SK-N-MC (cell line): ENCODE measurements around the gene NEAT1.

ENCODE experiments used
- DNase-seq: peaks from one replicate; pipeline ENCODE4 v3.0.0-alpha.2; 2011; ENCODE audit warnings: low read depth, low spot score
- H3K27ac ChIP-seq: fragments of 200-600 bp; sonication (generic); 2 replicates; pipeline ENCODE4 v1.5.1; 2016; ENCODE audit warnings: mixed run types
- H3K36me3 ChIP-seq: fragments of 200-600 bp; sonication (generic); 2 replicates; pipeline ENCODE4 v1.6.1; 2017; ENCODE audit warnings: antibody characterized with exemption, low read length, mixed read lengths; ENCODE audit not compliant: insufficient read depth
- H3K4me3 ChIP-seq: fragments of 200-600 bp; sonication (generic); 2 replicates; pipeline ENCODE4 v1.5.1; 2016
- H3K9ac ChIP-seq: fragments of 200-600 bp; sonication (generic); 2 replicates; pipeline ENCODE4 v1.8.0; 2017; ENCODE audit warnings: mixed run types, mixed read lengths; ENCODE audit not compliant: insufficient read length
- H3K9me3 ChIP-seq: fragments of 200-600 bp; sonication (generic); 2 replicates; pipeline ENCODE4 v1.6.1; 2017; ENCODE audit warnings: low read depth, mild to moderate bottlenecking, antibody characterized with exemption, low read length, moderate library complexity, mixed read lengths
- EZH2 ChIP-seq: fragments of 200-600 bp; sonication (generic); IDR thresholded peaks from one replicate; pipeline ENCODE4 v1.6.1; 2017; ENCODE audit warnings: antibody characterized with exemption
- FOXP2 ChIP-seq: optimal IDR thresholded peaks from 2 replicates; pipeline ENCODE3; 2011; ENCODE audit warnings: mild to moderate bottlenecking, moderate library complexity; ENCODE audit not compliant: insufficient read depth; ENCODE audit errors: extremely low read length, control extremely low read depth
- POLR2AphosphoS5 ChIP-seq: IDR thresholded peaks from 2 replicates; pipeline ENCODE4 v1.6.1; 2012; ENCODE audit warnings: mild to moderate bottlenecking, low read depth, low read length, borderline replicate concordance

Gene NEAT1

GRCh38 chr11:65433657-65434056, 11.1 kb downstream of the NEAT1 start:
- no peak for DNase-seq
- Histone ChIP-seq H3K9me3 (no peaks in the 10 kb centered on the region; the same call in 1 of the 2 replicates), H3K9ac (no peak overlapping the region), H3K27ac (no peak overlapping the region), H3K36me3 (no peaks in the 10 kb centered on the region), H3K4me3 (no peak overlapping the region)
- TF ChIP-seq POLR2AphosphoS5: no peak
- TF ChIP-seq FOXP2: no peak
- no peak for TF ChIP-seq EZH2

DNA sequence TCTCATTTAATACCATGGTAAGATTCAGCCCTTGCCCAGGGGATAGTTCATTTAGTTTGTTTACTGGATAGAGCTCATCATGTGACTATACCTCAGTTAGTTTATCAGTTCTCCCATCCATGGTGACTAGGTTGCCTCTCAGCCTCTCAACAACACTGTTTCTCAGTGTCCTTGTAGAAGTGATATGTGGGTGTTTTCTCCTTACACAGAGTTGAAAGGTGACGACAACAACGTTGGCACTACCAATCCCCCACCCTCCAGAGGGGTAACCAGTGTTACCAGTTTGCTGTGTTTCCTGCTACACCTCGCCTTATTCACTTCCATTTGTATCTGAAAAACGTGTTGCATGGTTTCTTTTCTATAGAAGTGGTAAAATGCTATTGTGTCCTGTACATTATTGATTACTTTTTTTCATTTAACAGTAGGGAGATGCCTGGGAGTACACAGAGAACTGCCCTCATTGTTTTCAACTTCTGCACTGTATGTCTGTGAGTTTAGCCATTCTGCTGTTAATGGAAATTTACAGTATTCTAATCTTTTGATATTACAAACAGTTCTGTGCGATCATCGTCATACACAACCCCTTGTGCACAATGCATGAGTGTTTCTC, 11.6 kb downstream of the NEAT1 start:
- no peaks in the 10 kb centered on the region; the same call in 1 of the 2 replicates for H3K9me3 ChIP-seq
- no peaks in the 10 kb centered on the region for H3K36me3 ChIP-seq
- DNase-seq: no peak
- TF ChIP-seq EZH2 (no peak), POLR2AphosphoS5 (no peak), FOXP2 (no peak)
- no peak overlapping the region for H3K9ac ChIP-seq
- H3K4me3 ChIP-seq: no peak overlapping the region
- H3K27ac ChIP-seq: no peak overlapping the region

- Histone ChIP-seq H3K4me3 (no peak overlapping the region), H3K27ac (no peak overlapping the region), H3K9me3 (no peaks in the 10 kb centered on the region; the same call in 1 of the 2 replicates), H3K36me3 (no peaks in the 10 kb centered on the region), H3K9ac (no peak overlapping the region)
- no peak for DNase-seq
- no peak for TF ChIP-seq EZH2
- no peak for TF ChIP-seq FOXP2
- no peak for TF ChIP-seq POLR2AphosphoS5
These were observed 12.2 kb downstream of the NEAT1 start for GRCh38 chr11:65434667-65435410.

- Histone ChIP-seq H3K36me3 (no peaks in the 10 kb centered on the region), H3K4me3 (no peak overlapping the region), H3K9ac (no peak overlapping the region), H3K9me3 (no peaks in the 10 kb centered on the region; the same call in 1 of the 2 replicates), H3K27ac (no peak overlapping the region)
- TF ChIP-seq POLR2AphosphoS5 (no peak), EZH2 (no peak), FOXP2 (no peak)
- no peak for DNase-seq
These were observed 12.9 kb downstream of the NEAT1 start for GRCh38 chr11:65435411-65435931.

GRCh38 chr11:65435981-65436411, 13.4 kb downstream of the NEAT1 start:
- no peaks in the 10 kb centered on the region for H3K36me3 ChIP-seq
- H3K9ac ChIP-seq: no peak overlapping the region
- TF ChIP-seq EZH2 (no peak), POLR2AphosphoS5 (no peak), FOXP2 (no peak)
- H3K9me3 ChIP-seq: no peaks in the 10 kb centered on the region; the same call in 1 of the 2 replicates
- DNase-seq: no peak
- H3K4me3 ChIP-seq: no peak overlapping the region
- no peak overlapping the region for H3K27ac ChIP-seq

GRCh38 chr11:65436412-65437032, 13.9 kb downstream of the NEAT1 start:
- TF ChIP-seq POLR2AphosphoS5 (no peak), FOXP2 (no peak), EZH2 (no peak)
- no peak for DNase-seq
- H3K9me3 ChIP-seq: no peaks in the 10 kb centered on the region; the same call in 1 of the 2 replicates
- no peak overlapping the region for H3K9ac ChIP-seq
- H3K36me3 ChIP-seq: no peaks in the 10 kb centered on the region
- no peak overlapping the region for H3K4me3 ChIP-seq
- H3K27ac ChIP-seq: no peak overlapping the region

- Histone ChIP-seq H3K9me3 (no peaks in the 10 kb centered on the region; the same call in 1 of the 2 replicates), H3K4me3 (no peak overlapping the region), H3K9ac (no peak overlapping the region), H3K27ac (no peak overlapping the region), H3K36me3 (no peaks in the 10 kb centered on the region)
- TF ChIP-seq EZH2: no peak
- TF ChIP-seq FOXP2: no peak
- TF ChIP-seq POLR2AphosphoS5: no peak
- DNase-seq: no peak
These were observed 15.0 kb downstream of the NEAT1 start for GRCh38 chr11:65437436-65438227.
